ENCODE data around the gene GAB2.

- no peak for TF ChIP-seq FOXP2 (optimal IDR thresholded peaks at IDR 0.05; ENCODE audit: borderline replicate concordance, extremely low read depth, extremely low read length, insufficient read depth)
- TF ChIP-seq SIN3A (IDR thresholded peaks at IDR 0.05; ENCODE audit: borderline replicate concordance, insufficient read depth, low read length) = no peak
- TF ChIP-seq POLR2AphosphoS5 (IDR thresholded peaks at IDR 0.05; ENCODE audit: low read depth, low read length) = no peak
Observed at GRCh38 chr11:78371221-78371891, 46.3 kb downstream of the GAB2 start.
